ENCODE data around the gene POP7.

DNA sequence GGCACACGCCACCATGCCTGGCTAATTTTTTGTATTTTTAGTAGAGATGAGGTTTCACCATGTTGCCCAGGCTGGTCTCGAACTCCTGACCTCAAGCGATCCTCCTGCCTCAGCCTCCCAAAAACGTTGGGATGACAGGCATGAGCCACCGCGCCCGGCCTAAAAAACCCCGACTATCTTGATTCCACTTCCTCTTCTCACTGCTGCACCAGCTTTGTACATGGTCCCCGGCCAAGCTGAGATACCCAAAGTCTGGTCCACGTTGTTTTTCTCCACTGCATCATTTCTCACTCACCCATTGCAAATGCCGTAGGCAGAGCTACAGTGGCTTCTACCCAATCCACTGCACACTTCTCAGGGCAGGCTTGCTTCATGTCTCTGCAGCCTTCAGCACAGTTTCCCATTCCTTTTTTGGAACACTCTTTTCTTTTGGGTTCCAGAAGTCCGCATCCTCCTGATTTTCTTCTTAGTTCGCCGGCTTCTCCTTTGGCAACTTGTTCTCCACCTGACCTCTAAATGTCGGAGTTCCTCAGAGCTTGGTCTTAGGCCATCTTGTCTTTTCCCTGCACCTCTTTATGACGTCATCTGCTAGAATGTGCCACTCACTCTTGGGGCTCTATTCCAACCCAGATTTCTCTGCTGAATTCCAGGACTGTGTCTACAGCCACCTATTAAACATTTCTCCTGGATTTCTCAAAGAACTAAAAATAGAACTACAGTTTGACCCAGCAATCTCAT is 38.4 kb upstream of the POP7 start:
- TF ChIP-seq CTCF (conservative IDR thresholded peaks at IDR 0.05; ENCODE audit: low read length): no peak
- no peak for TF ChIP-seq EZH2phosphoT487 (IDR thresholded peaks at IDR 0.05; ENCODE audit: borderline replicate concordance, low read depth, low read length)

All from OCI-LY7 (cell line).